B cell (primary cell): Measurements from ENCODE around the gene UBE2B.

Experiments
- EZH2 ChIP-seq: IDR thresholded peaks from 2 replicates; pipeline ENCODE4 v1.6.1; 2012; ENCODE audit warnings: borderline replicate concordance, low read depth, mild to moderate bottlenecking, moderate library complexity, low read length; ENCODE audit not compliant: insufficient read depth, poor library complexity, severe bottlenecking
- TF ChIP-seq, protein P1 (sequence below): fragments of 200-600 bp; IDR thresholded peaks from one replicate; pipeline ENCODE4 v1.8.0; 2022; ENCODE audit warnings: antibody characterized with exemption, mild to moderate bottlenecking

DNA sequence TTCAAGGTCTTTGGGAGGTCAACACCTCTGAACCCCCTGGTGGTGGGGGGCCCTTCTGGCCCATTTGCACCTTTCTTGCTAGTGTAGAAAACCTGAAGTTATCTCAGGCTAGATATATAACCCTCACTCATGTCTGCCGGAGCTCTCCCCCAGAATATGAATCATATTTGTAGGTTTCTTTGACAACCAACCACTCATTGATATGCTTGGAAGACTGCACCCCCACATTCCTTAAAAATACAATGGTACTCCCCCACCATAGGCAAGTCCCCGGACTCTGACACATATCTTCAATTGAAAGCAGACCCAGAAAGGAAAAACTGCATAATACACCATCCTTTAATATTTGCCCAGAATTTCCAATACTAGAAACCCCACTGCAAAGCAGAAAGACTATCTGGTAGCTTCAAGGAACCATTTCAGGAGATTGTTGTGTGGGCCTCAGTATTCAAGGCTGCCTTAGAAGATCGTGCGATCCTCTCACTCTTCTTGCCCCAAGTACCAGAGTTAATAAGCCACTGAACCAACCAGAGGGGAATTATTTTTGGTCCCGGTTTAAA lies 978 bp upstream of the UBE2B start:
- TF ChIP-seq, protein P1, sequence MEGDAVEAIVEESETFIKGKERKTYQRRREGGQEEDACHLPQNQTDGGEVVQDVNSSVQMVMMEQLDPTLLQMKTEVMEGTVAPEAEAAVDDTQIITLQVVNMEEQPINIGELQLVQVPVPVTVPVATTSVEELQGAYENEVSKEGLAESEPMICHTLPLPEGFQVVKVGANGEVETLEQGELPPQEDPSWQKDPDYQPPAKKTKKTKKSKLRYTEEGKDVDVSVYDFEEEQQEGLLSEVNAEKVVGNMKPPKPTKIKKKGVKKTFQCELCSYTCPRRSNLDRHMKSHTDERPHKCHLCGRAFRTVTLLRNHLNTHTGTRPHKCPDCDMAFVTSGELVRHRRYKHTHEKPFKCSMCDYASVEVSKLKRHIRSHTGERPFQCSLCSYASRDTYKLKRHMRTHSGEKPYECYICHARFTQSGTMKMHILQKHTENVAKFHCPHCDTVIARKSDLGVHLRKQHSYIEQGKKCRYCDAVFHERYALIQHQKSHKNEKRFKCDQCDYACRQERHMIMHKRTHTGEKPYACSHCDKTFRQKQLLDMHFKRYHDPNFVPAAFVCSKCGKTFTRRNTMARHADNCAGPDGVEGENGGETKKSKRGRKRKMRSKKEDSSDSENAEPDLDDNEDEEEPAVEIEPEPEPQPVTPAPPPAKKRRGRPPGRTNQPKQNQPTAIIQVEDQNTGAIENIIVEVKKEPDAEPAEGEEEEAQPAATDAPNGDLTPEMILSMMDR = no peak
- TF ChIP-seq EZH2 = no peak
